Fibroblast of lung (primary cell): Measurements from ENCODE around the gene MBD6. TPM values are rescaled to one million over a fixed set of nuclear protein-coding genes. Genes with fewer than 3 reads are reported as not detected.

Experiments
- DNase-seq, 2 donors: peaks; one replicate each; pipeline versions ENCODE4 v3.0.0 to v3.0.0-alpha.2; 2010; ENCODE audit warnings: low read depth in 2 of 2
- H2AFZ ChIP-seq: 2 replicates; pipeline ENCODE4 v1.5.1; 2012; ENCODE audit warnings: low read length, control low read depth, inconsistent platforms
- H3K27ac ChIP-seq: 2 replicates; pipeline ENCODE4 v1.5.1; 2011; ENCODE audit warnings: low read length, control low read depth; ENCODE audit not compliant: insufficient read depth
- H3K27me3 ChIP-seq: 2 replicates; pipeline ENCODE4 v1.5.1; 2011; ENCODE audit warnings: mild to moderate bottlenecking, low read length; ENCODE audit not compliant: control insufficient read depth, insufficient read depth
- H3K36me3 ChIP-seq: 2 replicates; pipeline ENCODE4 v1.5.1; 2011; ENCODE audit warnings: low read length; ENCODE audit not compliant: control insufficient read depth, insufficient read depth
- H3K4me1 ChIP-seq: 2 replicates; pipeline ENCODE4 v1.5.1; 2011; ENCODE audit warnings: low read length; ENCODE audit not compliant: control insufficient read depth, insufficient read depth; ENCODE audit errors: extremely low read depth
- H3K4me2 ChIP-seq: 2 replicates; pipeline ENCODE4 v1.5.1; 2011; ENCODE audit warnings: low read length, control low read depth; ENCODE audit not compliant: insufficient read depth; ENCODE audit errors: extremely low read depth
- H3K4me3 ChIP-seq, 4 experiments: fragments of 200-600 bp in 1 of 4; sonication (generic) in 1 of 4; replicated peaks in 1 of 4; 2 replicates each; pipeline ENCODE4 v1.5.1; 2011 to 2016; ENCODE audit warnings: low read length in 4 of 4, low read depth in 3 of 4, mild to moderate bottlenecking in 3 of 4, control low read depth in 2 of 4, inconsistent platforms in 1 of 4, mixed read lengths in 1 of 4; ENCODE audit not compliant: insufficient read depth in 1 of 4; ENCODE audit errors: control extremely low read depth in 1 of 4
- H3K79me2 ChIP-seq: 2 replicates; pipeline ENCODE4 v1.5.1; 2012; ENCODE audit warnings: mild to moderate bottlenecking, low read length, inconsistent platforms; ENCODE audit not compliant: control insufficient read depth, insufficient read depth
- H3K9ac ChIP-seq: 2 replicates; pipeline ENCODE4 v1.5.1; 2011; ENCODE audit warnings: mild to moderate bottlenecking, low read length, control low read depth; ENCODE audit not compliant: insufficient read depth
- H3K9me3 ChIP-seq: 2 replicates; pipeline ENCODE4 v1.5.1; 2012; ENCODE audit warnings: low read depth, low read length; ENCODE audit not compliant: control insufficient read depth, insufficient read depth
- H4K20me1 ChIP-seq: 2 replicates; pipeline ENCODE4 v1.5.1; 2011; ENCODE audit warnings: low read length; ENCODE audit not compliant: control insufficient read depth, insufficient read depth; ENCODE audit errors: extremely low read depth
- CTCF ChIP-seq, 2 donors: IDR thresholded peaks in 1 of 2; conservative IDR thresholded peaks in 1 of 2; 1 replicate in 1 of 2; 2 replicates in 1 of 2; pipeline ENCODE4 v1.5.1; 2011 to 2012; ENCODE audit warnings: low read length in 2 of 2, control low read depth in 1 of 2, inconsistent platforms in 1 of 2, low read depth in 1 of 2, mild to moderate bottlenecking in 1 of 2
- EZH2 ChIP-seq: IDR thresholded peaks from 2 replicates; pipeline ENCODE4 v1.5.1; 2012; ENCODE audit warnings: low read length, control low read depth, mild to moderate bottlenecking; ENCODE audit errors: missing control alignments
- polyA plus RNA-seq, 2 donors: library from polyadenylated mRNA; depleted of rRNA in 1 of 2; stranded (reverse) in 1 of 2; unstranded in 1 of 2; fragments of >200 nt; gene quantifications; 2 replicates each; pipeline ENCODE4 v1.2.1, GENCODE V29; 2011 to 2012; ENCODE audit warnings: missing spikeins in 1 of 2
- total RNA-seq: library from RNA; depleted of rRNA; stranded (reverse); fragments of >200 nt; gene quantifications from 2 replicates; pipeline ENCODE4 v1.2.1, GENCODE V29; 2014

The MBD6 gene
- total and polyA plus RNA-seq, 2 donors (not counting 1 experiment from before 2014, with no cell fraction given), result 3.0 to 7.1 TPM

- no peaks in the 10 kb centered on the region for H3K27me3 ChIP-seq
- DNase-seq, result no peak
- H4K20me1 ChIP-seq, result no peaks in the 10 kb centered on the region
- H3K9ac ChIP-seq, result no peak overlapping the region
- H3K4me1 ChIP-seq, result no peaks in the 10 kb centered on the region
- H3K27ac ChIP-seq, result no peak overlapping the region
- no peak overlapping the region for H2AFZ ChIP-seq
- no peak overlapping the region for H3K4me3 ChIP-seq
- H3K4me2 ChIP-seq, result no peak overlapping the region
- H3K79me2 ChIP-seq, result no peaks in the 10 kb centered on the region
- TF ChIP-seq EZH2 (no peak), CTCF (conservative IDR thresholded peaks at IDR 0.05 in 1 of 2, IDR thresholded peaks at IDR 0.05 in 1 of 2; ENCODE audit: low read depth in 1 of 2, low read length in 2 of 2) (no peak)
- H3K36me3 ChIP-seq, result peaks cover 23% of the 10 kb centered on the region
- H3K9me3 ChIP-seq, result no peaks in the 10 kb centered on the region
These were observed 25.8 kb upstream of the MBD6 start for GRCh38 chr12:57496822-57497221.

- no peak overlapping the region for H3K27ac ChIP-seq
- H4K20me1 ChIP-seq, result no peaks in the 10 kb centered on the region
- no peak overlapping the region for H3K4me2 ChIP-seq
- no peak for DNase-seq
- TF ChIP-seq CTCF (conservative IDR thresholded peaks at IDR 0.05 in 1 of 2, IDR thresholded peaks at IDR 0.05 in 1 of 2; ENCODE audit: low read depth in 1 of 2, low read length in 2 of 2) (no peak), EZH2 (no peak)
- no peaks in the 10 kb centered on the region for H3K4me1 ChIP-seq
- no peak overlapping the region for H3K4me3 ChIP-seq
- H3K79me2 ChIP-seq, result no peaks in the 10 kb centered on the region
- H3K27me3 ChIP-seq, result no peaks in the 10 kb centered on the region
- no peak overlapping the region for H2AFZ ChIP-seq
- no peaks in the 10 kb centered on the region for H3K9me3 ChIP-seq
- no peak overlapping the region for H3K9ac ChIP-seq
- H3K36me3 ChIP-seq, result peaks cover 23% of the 10 kb centered on the region
These were observed 25.1 kb upstream of the MBD6 start for GRCh38 chr12:57497223-57498131.

- Histone ChIP-seq H3K9ac (no peak overlapping the region), H3K79me2 (no peaks in the 10 kb centered on the region), H4K20me1 (no peaks in the 10 kb centered on the region), H2AFZ (no peak overlapping the region), H3K4me2 (no peak overlapping the region), H3K4me3 (no peak overlapping the region), H3K36me3 (peaks cover 21% of the 10 kb centered on the region), H3K27me3 (no peaks in the 10 kb centered on the region), H3K4me1 (no peaks in the 10 kb centered on the region), H3K9me3 (no peaks in the 10 kb centered on the region), H3K27ac (no peak overlapping the region)
- no peak for TF ChIP-seq CTCF (conservative IDR thresholded peaks at IDR 0.05 in 1 of 2, IDR thresholded peaks at IDR 0.05 in 1 of 2; ENCODE audit: low read depth in 1 of 2, low read length in 2 of 2)
- no peak for TF ChIP-seq EZH2
- DNase-seq, result no peak
These were observed 24.5 kb upstream of the MBD6 start for GRCh38 chr12:57498132-57498502.
